SH-SY5Y (cell line): ENCODE data around the gene L3MBTL1.

Experiments
- GATA2 ChIP-seq: IDR thresholded peaks from 2 replicates; pipeline ENCODE4 v1.6.1; 2011; ENCODE audit warnings: mild to moderate bottlenecking, low read depth, low read length
- GATA3 ChIP-seq: IDR thresholded peaks from 2 replicates; pipeline ENCODE4 v1.6.1; 2011; ENCODE audit warnings: low read depth, mild to moderate bottlenecking, low read length, moderate library complexity

GRCh38 chr20:43511879-43512278 lies 4.4 kb downstream of the L3MBTL1 start:
- TF ChIP-seq GATA3 (no peak), GATA2 (no peak)
